Measurements from ENCODE around the gene HOXD10. TPM values are rescaled to one million over a fixed set of nuclear protein-coding genes. Genes with fewer than 3 reads are reported as not detected.

Gene HOXD10
- total and polyA plus RNA-seq, 4 donors: not detected

DNA sequence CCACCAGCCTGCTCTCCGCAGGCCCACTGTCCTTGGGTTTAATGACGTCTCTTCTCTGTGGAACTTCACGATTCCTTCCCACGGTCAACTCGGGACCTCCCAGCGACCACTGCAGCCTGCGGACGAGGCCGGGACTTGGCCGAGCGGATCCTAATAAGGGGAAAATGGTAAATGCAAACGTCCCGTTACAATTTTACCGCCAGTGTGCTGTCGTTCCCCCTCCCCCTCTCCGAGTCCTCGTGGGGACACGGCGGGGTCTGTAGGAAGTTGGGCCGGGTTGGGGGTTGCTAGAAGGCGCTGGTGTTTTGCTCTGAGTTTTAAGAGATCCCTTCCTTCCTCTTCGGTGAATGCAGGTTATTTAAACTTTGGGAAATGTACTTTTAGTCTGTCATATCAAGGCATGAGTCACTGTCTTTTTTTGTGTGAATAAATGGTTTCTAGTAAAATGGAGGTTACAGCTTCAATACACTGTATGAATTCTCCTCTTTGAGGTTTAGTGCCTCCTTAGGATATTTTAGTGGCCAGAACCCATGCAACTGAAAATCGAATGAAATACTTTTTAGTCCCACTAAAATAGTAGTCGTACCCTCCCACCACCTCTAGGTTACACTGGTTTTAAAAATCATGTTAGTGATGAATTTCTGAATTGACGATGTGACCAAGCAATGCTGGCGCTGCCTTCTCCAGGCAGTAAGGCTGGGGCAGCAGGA lies 7.2 kb upstream of the HOXD10 start:
- Histone ChIP-seq H3K4me3 (ENCODE audit: low read depth in 1 of 3, low read length in 3 of 3) (no peak overlapping the region), H3K27me3 (ENCODE audit: control insufficient read depth in 4 of 4, insufficient read depth in 4 of 4, low read length in 3 of 4) (peaks cover 16 to 48% (median 37%) of the 10 kb centered on the region in 4 donors), H3K9me3 (ENCODE audit: control insufficient read depth in 4 of 4, low read length in 3 of 4) (no peaks in the 10 kb centered on the region), H3K9ac (ENCODE audit: low read depth in 1 of 2, low read length in 2 of 2) (no peak overlapping the region), H3K36me3 (ENCODE audit: control insufficient read depth in 4 of 4, insufficient read depth in 3 of 4, low read depth in 1 of 4, low read length in 3 of 4) (no peaks in the 10 kb centered on the region), H3K27ac (ENCODE audit: low read depth in 1 of 2, low read length in 2 of 2) (no peak overlapping the region), H3K4me1 (ENCODE audit: control insufficient read depth in 4 of 4, insufficient read depth in 4 of 4, low read length in 3 of 4) (peaks cover 0 to 20% (median 4%) of the 10 kb centered on the region in 4 donors)
- DNase-seq (ENCODE audit: low spot score): no peak
- TF ChIP-seq SP1 (IDR thresholded peaks at IDR 0.05) (no peak), JUND (IDR thresholded peaks at IDR 0.05) (no peak), ATF3 (IDR thresholded peaks at IDR 0.05) (no peak), HNF4A (conservative IDR thresholded peaks at IDR 0.05) (no peak), YY1 (IDR thresholded peaks at IDR 0.05) (no peak), HNF4G (IDR thresholded peaks at IDR 0.05) (no peak), FOXA2 (IDR thresholded peaks at IDR 0.05) (no peak), RXRA (IDR thresholded peaks at IDR 0.05) (no peak), TAF1 (conservative IDR thresholded peaks at IDR 0.05) (no peak), FOXA1 (IDR thresholded peaks at IDR 0.05) (no peak), CTCF (IDR thresholded peaks at IDR 0.05; ENCODE audit: low read depth, low read length, missing input control) (no peak), GABPA (IDR thresholded peaks at IDR 0.05 in 1 of 2, conservative IDR thresholded peaks at IDR 0.05 in 1 of 2) (no peak), RAD21 (IDR thresholded peaks at IDR 0.05) (no peak), NR2F2 (IDR thresholded peaks at IDR 0.05) (no peak), EGR1 (IDR thresholded peaks at IDR 0.05; ENCODE audit: low read depth in 2 of 2) (no peak), REST (IDR thresholded peaks at IDR 0.05) (no peak)
- TF ChIP-seq, protein P1, sequence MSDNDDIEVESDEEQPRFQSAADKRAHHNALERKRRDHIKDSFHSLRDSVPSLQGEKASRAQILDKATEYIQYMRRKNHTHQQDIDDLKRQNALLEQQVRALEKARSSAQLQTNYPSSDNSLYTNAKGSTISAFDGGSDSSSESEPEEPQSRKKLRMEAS (IDR thresholded peaks at IDR 0.05): no peak
- TF ChIP-seq, protein P2, sequence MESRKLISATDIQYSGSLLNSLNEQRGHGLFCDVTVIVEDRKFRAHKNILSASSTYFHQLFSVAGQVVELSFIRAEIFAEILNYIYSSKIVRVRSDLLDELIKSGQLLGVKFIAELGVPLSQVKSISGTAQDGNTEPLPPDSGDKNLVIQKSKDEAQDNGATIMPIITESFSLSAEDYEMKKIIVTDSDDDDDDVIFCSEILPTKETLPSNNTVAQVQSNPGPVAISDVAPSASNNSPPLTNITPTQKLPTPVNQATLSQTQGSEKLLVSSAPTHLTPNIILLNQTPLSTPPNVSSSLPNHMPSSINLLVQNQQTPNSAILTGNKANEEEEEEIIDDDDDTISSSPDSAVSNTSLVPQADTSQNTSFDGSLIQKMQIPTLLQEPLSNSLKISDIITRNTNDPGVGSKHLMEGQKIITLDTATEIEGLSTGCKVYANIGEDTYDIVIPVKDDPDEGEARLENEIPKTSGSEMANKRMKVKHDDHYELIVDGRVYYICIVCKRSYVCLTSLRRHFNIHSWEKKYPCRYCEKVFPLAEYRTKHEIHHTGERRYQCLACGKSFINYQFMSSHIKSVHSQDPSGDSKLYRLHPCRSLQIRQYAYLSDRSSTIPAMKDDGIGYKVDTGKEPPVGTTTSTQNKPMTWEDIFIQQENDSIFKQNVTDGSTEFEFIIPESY (IDR thresholded peaks at IDR 0.05): no peak
- WGBS: 13% methylated on average over 26 of the region's 26 CpGs
